Activated naive CD4-positive, alpha-beta T cell treated with anti-CD3 and anti-CD28 coated beads, Interleukin-2, amount 50 U/mL, for 16 hours (primary cell): Measurements from ENCODE around the gene PTPRJ.

Experiments
- DNase-seq: peaks from one replicate; pipeline ENCODE4 v3.0.0-alpha.2; 2020

Gene PTPRJ

GRCh38 chr11:48043111-48043990 lies 63.0 kb downstream of the PTPRJ start:
- DNase-seq: no peak

- DNase-seq: no peak
These were observed 63.7 kb downstream of the PTPRJ start for GRCh38 chr11:48043991-48044512.

- no peak for DNase-seq
These were observed 64.2 kb downstream of the PTPRJ start for GRCh38 chr11:48044577-48044976.

GRCh38 chr11:48045536-48045935 lies 65.2 kb downstream of the PTPRJ start:
- DNase-seq: no peak

- DNase-seq: no peak
These were observed 67.3 kb downstream of the PTPRJ start for GRCh38 chr11:48047616-48048015.

- DNase-seq: no peak
These were observed 68.7 kb downstream of the PTPRJ start for GRCh38 chr11:48049036-48049435.

GRCh38 chr11:48050304-48050703 lies 69.9 kb downstream of the PTPRJ start:
- DNase-seq: no peak

GRCh38 chr11:48051217-48051830 lies 71.0 kb downstream of the PTPRJ start:
- DNase-seq: no peak

GRCh38 chr11:48052183-48053044 lies 72.1 kb downstream of the PTPRJ start:
- DNase-seq: no peak

GRCh38 chr11:48054994-48055291 lies 74.6 kb downstream of the PTPRJ start:
- no peak for DNase-seq

GRCh38 chr11:48055292-48056132 lies 75.2 kb downstream of the PTPRJ start:
- peak; percentile 27 for DNase-seq

- no peak for DNase-seq
These were observed 76.2 kb downstream of the PTPRJ start for GRCh38 chr11:48056325-48057183.

GRCh38 chr11:48058064-48058463 lies 77.7 kb downstream of the PTPRJ start:
- no peak for DNase-seq

- no peak for DNase-seq
These were observed 78.4 kb downstream of the PTPRJ start for GRCh38 chr11:48058788-48059187.

GRCh38 chr11:48062649-48063048 lies 82.3 kb downstream of the PTPRJ start:
- DNase-seq: no peak

GRCh38 chr11:48063424-48063978 lies 83.1 kb downstream of the PTPRJ start:
- no peak for DNase-seq

GRCh38 chr11:48064306-48064705 lies 83.9 kb downstream of the PTPRJ start:
- no peak for DNase-seq

GRCh38 chr11:48066881-48067800 lies 86.8 kb downstream of the PTPRJ start:
- no peak for DNase-seq

- no peak for DNase-seq
These were observed 92.9 kb downstream of the PTPRJ start for GRCh38 chr11:48073031-48073861.
